Stimulated activated CD4-positive, alpha-beta T cell treated with anti-CD3 and anti-CD28 coated beads, Interleukin-1b, Interleukin-23, amount 100 ng/mL, for 24 hours (primary cell): ENCODE results near the gene GSN.

ENCODE experiments used
- DNase-seq, 4 experiments: peaks; one replicate each; pipeline ENCODE4 v3.0.0-alpha.2; 2020; ENCODE audit warnings: low read depth in 4 of 4, low spot score in 1 of 4

Gene GSN

GRCh38 chr9:121368745-121369144, 100.8 kb downstream of the GSN start:
- no peak for DNase-seq

- peak in 3 of 4 experiments; percentile 12 to 32 (median 28) for DNase-seq
Observed at GRCh38 chr9:121369595-121370265, 101.8 kb downstream of the GSN start, which contains the start of gene STOM. STOM (minus strand) TSS chr9:121370250; CDS start chr9:121370187, 63 bp downstream.

GRCh38 chr9:121371495-121372061, 103.6 kb downstream of the GSN start:
- DNase-seq = no peak

- DNase-seq = no peak
Observed at GRCh38 chr9:121372239-121373010, 104.5 kb downstream of the GSN start.

- no peak for DNase-seq
Observed at GRCh38 chr9:121373011-121373729, 105.2 kb downstream of the GSN start.

GRCh38 chr9:121376214-121376830, 108.4 kb downstream of the GSN start:
- no peak for DNase-seq

GRCh38 chr9:121380846-121381245, 112.9 kb downstream of the GSN start:
- no peak for DNase-seq
